KG1 (cell line): Measurements from ENCODE around the gene EXOSC3.
"Not testable (repeated sequence)": the region's sequence is repeated elsewhere in the genome, so short reads cannot be mapped to it uniquely, and the experiment has no call there.

Source experiments
- DNase-seq: peaks from one replicate; lab custom pipeline; 2025; lab: John Stamatoyannopoulos, UW

The EXOSC3 gene

DNA sequence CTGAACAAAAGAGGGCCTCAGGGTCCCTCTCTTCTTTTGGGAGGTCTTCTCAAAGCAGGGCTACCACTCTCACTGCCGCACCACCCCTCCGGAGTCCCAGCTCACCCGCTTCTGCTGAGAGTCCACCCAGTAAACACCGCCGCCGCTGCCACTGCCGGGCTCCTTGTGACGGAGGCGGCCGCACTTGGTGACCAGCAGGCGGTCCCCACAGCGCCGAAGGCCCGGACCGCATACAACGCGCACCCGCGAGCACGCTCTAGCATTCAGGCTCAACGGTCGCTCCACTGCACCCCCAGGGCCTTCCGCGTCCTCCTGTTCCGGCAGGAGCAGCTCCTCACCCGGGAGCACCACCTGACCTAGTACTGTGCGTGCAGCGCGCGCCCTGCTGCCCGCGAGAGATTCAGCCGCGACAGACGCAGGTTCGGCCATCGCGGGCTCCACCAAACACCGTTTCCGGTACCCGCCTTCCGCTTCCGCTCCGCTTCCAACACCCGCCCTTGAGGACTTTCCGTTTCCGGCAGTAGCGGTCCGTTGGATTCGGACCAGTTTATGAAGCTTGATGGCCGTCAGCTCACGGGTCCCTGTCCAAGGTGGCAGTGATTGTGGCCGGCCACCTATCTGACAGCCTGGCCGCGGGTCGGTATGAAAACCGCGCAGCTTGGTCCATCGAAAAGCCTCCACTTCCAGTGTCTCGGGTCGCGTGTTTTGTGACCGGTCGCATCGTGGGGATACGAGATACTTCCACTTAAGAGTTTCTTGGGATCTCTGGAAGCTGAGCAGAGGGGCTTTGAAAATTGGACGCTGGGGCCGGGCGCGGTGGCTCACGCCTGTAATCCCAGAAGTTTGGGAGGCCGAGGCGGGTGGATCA lies at the start of gene EXOSC3:
Gene EXOSC3, minus strand, starts transcription at position 449 of the 868 bp plus-strand sequence. Its CDS starts 20 bp downstream, at position 429.
- peak; percentile 74 for DNase-seq

DNA sequence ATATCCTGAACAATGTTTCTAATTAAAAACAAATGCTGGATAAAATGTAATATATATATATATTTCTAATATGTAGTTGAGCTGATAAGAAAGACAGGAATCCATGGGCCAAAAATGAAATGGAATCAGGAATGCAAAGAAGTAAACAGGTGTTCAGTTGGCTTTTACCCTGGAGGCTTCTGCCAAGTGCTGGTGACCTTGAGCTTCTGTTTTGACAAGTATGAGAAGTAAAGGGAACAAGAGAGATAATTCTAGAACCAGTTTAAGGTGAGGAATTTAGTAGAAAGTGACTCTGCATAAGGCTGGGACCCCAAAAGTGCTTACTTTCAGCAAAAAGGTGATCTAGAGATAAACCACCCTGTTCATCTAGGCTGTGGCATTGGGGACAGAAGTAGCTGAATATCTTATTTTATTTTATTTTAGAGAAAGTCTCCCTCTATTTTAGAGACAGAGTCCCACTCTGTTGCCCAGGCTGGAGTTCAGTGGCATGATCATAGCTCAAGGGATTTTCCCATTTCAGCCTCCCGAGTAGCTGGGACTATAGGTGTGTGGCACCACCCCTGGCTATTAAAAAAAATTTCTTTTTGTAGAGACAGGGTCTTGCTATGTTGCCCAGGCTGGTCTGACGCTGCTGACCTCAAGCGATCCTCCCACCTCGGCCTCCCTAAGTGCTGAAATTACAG lies 42.8 kb upstream of the EXOSC3 start:
- no peak for DNase-seq

GRCh38 chr9:37825174-37825573 lies 40.3 kb upstream of the EXOSC3 start:
- not testable (repeated sequence) for DNase-seq

DNA sequence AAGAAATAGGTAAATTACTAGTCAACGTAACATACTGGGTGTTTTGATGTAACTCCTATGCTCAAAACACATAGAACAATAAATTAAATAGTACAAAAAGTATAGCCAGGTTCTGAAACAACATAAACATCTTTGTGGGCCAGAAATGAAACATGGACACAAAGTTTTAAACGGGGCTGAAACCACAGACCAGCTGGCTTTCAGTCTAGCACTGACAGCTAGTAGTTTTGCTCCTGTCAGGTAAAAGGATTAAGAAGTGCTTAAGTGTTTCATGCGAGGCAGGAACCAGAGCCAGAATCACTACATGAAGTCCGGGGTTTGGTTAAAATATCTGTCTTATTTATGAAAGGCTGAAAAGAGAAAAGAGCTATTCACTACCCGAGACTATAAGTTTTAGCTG lies 35.3 kb upstream of the EXOSC3 start:
- DNase-seq, result no peak

DNA sequence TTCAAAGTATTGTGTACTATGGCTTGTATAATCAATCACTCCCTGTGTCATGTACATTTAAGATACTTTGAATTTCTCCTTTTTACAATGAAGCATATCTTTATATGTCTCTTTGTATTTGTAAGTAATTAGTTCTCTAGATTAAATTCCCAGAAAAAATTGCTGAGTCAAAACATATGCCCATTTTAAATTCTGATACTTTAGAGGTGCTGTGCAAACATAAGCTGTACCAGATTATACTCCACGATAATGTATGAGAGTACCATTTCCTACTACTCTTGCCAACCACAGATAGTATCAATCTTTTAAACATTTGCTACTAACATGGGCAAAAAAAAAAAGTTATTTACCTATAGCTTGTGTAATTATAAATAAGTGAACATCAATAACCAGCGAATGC lies 34.0 kb upstream of the EXOSC3 start:
- no peak for DNase-seq

DNA sequence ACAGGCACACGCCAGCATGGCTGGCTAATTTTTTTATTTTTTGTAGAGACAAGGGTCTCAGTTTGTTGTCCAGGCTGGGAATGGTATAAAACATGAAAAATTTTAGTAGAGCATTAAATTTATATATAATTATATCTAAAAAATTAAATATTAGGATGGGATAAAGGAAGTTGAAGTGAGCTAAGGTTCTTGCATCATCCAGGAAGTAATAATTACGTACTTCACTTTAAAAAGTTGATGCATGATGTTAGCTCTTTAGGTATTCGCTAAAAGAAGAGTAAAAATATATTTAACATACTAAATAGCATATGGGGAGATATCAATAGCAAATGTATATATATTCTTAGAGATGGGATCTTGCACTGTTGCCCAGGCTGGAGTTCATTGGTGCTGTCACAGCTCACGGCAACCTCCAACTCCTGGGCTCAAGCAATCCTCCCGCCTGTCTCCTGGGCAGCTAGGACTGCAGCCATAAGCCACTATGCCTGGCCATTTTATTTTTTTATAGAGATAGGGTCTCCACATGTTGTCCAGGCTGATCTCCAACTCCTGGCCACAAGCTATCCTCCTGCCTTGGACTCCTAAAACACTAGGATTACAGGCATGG lies 28.0 kb upstream of the EXOSC3 start:
- no peak for DNase-seq

DNA sequence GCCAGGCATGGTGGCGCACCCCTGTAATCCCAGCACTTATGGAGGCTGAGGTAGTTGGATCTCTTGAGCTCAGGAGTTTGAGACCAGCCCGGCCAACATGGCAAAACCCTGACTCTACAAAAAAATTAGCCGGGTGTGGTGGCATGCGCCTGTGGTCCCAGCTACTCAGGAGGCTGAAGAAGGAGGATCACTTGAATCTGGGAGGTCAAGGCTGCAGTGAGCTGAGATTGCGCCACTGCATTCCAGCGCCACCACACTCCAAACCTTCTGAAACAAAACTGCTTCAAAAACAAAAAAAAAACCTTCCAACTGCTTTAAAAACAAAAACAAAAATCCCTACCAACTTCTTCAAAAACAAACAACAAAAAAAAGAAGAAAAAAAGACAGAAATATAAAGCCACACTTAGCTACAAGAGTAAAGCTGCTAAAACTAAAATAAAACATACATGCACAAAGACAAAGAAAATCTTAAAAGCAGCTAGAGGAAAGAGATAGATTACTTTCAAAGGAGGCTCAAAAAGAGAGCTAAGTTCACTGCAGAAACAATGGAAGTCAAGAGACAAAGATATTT lies 27.1 kb upstream of the EXOSC3 start:
- no peak for DNase-seq

GRCh38 chr9:37809676-37810075 lies 24.8 kb upstream of the EXOSC3 start:
- DNase-seq, result not testable (repeated sequence)

DNA sequence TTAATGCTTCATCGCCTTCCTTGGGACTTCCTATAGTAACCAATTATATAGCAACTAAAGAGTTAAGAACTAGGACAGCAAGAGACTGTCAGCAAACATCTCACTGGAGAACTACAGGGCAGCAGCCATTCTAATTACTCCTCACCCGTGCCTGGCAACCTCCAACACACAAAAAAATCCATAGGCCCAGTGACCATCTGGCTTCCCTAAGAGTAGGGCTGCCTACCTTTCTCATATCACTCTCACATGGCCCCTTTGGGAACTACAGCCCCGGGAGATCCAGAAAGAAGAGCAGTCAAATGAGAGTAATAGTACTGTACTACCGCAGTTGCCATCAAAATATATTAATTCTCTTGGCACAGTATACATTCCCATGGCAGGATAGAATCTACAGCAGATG lies 21.4 kb upstream of the EXOSC3 start:
- no peak for DNase-seq

DNA sequence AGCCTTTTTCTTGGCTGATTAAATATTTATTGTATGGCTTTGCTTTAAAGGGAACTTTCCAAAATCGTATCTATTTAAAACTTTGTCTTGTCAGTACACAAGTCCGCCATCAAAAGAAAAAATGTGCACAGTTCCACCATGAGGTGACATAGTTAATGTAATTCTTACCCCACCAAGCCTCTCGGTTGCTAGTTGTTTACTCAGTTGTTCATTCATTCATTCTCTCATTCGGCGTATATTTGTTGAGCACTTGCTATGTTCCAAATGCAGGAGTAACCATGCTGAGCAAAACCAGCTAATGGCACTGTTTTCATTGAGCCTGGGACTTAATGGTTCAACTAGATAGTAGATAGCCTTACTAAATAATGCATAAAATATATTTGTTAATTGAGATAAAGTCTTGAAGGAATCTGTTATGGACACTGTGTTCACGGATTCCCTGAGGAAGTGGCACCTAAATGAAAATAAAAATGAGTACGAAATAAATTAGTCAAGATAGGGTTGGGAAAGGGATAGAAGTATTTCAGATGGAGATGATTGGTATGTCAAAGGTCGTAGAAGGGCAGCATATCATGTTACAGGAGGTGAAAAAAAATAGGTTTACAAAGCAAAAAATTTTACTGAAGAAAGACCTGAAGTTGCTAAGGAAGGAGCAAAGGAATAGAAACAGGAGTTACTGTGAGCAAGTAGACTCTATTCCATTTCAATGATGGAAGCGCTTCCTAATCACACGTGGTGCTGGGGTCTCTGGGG lies 17.3 kb upstream of the EXOSC3 start:
- no peak for DNase-seq

GRCh38 chr9:37801287-37801850 lies 16.5 kb upstream of the EXOSC3 start:
- no peak for DNase-seq

DNA sequence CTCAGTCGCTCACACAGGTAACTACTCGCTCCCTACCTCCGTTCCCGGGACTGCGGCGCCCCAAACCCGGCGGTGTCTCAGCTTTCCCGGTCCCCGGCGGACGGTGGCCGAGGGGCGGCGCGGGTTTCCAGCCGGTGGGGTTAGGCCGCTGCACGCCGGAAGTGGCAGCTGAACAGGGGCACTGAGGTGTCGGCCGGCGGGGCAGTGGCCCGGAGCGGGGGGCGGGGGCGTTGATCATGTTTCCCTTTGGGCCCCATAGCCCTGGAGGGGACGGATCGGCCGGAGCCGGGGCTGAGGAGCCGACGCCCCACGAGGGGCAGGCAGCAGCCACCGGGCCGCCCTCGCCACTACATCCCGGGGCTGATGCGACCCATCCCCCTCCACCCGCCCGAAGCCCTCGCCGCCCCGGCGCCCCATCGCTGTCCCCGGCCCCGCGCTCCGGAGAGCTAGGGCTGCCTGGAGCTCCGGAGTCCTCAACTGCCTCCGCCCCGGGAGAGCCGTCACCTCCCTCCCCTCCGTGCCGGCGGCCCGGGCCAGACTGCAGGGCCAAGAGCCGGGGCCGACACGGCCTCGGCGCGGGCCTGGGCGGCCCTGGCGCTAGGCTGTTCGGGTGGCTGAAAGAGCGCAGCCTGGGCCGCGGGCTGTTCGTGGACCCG lies 15.9 kb upstream of the EXOSC3 start, which contains the start of gene DCAF10:
Gene DCAF10, plus strand, starts transcription at position 167 of the 656 bp plus-strand sequence. Its CDS starts 70 bp downstream, at position 237.
- DNase-seq, result peak; percentile 72

DNA sequence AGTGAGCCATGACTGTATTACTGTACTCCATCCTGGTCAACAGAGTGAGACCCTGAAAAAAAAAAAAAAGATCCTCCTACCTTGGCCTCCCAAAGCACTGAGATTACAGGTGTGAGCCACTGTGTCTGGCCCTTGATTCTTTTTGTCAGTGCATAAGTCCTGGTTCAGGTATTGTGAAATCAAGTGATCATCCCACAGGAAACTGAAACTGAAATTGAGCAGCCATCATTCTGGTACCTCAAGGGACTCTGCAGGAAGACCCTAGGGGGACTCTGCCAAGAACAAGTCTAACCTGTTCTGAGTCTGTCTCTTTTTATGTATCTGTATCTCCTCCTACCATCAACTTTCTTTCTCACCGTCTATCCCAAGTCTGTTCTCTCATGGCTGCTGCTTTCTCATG lies 13.8 kb upstream of the EXOSC3 start:
- DNase-seq, result no peak

DNA sequence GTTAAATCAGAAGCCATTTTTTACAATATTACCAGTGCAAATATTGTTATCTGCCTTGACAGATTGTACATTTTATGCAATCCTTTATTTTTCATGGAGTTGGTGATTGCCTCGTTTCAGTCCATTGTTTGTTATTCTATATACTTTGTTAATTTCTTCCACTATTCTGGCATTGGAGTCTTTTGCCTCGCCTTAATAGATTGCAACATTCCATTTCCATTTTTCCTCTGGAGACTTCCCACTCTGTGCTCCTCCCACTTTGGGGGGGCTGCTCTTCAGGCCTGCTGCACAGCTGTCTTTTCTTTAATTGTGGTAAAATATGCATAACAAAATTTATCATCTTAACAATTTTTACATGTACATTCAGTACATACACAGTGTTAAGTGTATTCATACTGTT lies 11.4 kb upstream of the EXOSC3 start:
- no peak for DNase-seq

- no peak for DNase-seq
These were observed 7.3 kb upstream of the EXOSC3 start for GRCh38 chr9:37792122-37792521.

- DNase-seq, result no peak
These were observed 5.2 kb upstream of the EXOSC3 start for GRCh38 chr9:37790096-37790495.

DNA sequence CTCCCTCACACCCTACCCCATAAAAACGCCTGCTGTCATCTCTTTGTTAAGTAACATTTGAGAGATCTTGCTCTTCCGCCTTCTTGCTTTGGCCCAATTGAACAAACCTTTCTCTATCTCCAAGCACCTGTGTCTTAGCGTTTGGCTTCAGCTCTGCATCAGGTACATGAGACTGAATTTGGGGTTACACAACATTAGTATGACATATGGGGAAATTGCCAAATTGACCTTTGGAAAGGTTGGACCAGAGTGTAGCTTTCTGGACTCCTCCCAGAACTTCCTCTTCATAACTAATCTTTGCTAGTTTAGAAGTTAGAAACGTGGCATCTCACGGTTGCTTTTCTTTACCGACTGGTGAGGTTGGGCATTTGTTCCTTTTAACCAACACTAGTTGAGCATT lies 3.5 kb upstream of the EXOSC3 start:
- DNase-seq, result no peak

DNA sequence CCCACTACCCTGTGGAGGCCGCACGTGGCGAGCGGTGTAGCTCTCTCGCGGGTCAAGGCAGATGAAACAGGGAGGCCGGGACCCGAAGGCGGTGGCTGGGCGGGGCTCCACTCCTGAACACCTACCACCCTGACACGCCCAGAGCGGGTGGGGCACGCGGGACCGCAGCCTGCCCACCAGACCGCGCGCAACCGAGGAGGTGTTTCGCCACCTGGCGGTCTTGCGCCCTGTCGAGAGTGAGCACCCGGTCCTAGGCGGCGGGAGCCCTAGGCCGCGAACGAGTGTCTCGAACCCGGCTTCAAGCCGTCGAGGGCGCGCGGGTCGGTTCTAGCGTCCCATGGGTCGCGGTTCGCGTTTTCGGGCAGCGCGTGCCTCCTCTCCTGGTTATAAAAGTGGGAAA lies 2.2 kb upstream of the EXOSC3 start:
- no peak for DNase-seq

- no peak for DNase-seq
These were observed 611 bp downstream of the EXOSC3 start for GRCh38 chr9:37784291-37784615.

- no peak for DNase-seq
These were observed 6.3 kb downstream of the EXOSC3 start for GRCh38 chr9:37778534-37778933.

DNA sequence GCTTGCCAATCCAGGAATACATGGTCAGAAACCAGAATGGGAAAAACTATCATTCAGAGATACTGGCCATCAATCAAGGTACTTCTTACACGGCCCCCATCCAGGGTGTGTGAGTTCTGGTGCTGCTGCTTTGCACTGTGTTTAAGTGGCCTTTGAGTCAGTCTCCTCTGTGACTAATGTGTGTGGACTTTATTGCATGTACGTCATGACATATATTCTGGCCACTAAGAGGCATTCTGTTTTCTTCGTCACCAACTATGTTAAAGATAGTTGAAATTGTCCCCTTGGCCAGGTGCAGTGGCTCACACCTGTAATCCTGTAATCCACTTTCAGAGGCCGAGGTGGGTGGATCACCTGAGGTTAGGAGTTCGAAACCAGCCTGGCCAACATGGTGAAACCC lies 8.5 kb downstream of the EXOSC3 start:
- DNase-seq, result no peak
